ENCODE data around the gene YTHDC2.

The YTHDC2 gene

DNA sequence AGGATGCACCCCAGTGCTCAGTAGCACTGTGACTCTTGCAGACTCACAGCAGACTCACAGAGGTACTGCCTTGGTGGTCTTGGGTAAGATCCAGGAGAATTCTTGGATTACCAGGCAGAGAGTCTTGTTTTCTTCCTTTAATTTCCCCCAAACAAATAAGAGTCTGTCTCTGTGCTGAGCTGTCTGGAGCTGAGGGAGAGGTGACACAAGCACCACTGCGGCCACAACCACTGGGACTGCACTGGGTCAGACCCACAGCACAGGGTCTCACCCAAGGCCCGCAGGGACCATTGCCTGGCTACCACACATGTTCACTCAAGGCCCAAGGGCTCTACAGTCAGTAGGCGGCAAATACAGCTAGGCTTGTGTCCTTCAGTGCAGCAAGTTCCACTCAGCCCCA, 11.4 kb upstream of the YTHDC2 start:
- Histone ChIP-seq H3K9ac (ENCODE audit: low read length) (no peak overlapping the region), H3K27me3 (ENCODE audit: insufficient read depth, low read length) (no peaks in the 10 kb centered on the region), H2AFZ (ENCODE audit: low read length) (no peak overlapping the region)

DNA sequence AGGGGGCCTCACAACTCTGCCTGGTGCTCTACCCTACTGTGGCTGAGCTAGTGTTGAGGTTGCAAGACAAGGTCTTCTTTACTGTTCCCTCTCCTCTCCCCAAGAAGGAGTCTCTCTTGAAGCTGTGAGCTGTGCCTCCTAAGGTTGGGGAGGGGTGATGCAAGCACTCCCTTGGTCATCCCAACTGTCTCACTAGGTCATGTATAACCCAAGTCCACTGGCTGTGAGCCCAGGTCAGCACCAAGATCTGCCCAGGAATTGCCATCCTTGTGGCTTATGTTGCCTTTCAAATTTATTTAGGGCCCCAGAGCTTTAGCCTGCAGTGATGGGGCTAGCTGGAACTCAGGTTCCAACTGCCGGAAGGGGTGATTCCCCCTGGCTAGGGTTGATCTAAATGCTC, 10.3 kb upstream of the YTHDC2 start:
- no peaks in the 10 kb centered on the region for H4K20me1 ChIP-seq (ENCODE audit: insufficient read depth, low read length)
- no peaks in the 10 kb centered on the region for H3K79me2 ChIP-seq (ENCODE audit: insufficient read depth, low read length)
- H3K9me2 ChIP-seq (ENCODE audit: low read depth, low read length), result no peaks in the 10 kb centered on the region
- H3K4me3 ChIP-seq (ENCODE audit: low read depth, low read length, poor library complexity, severe bottlenecking), result no peak overlapping the region
- no peak overlapping the region for H3K4me2 ChIP-seq (ENCODE audit: low read length)
- no peak overlapping the region for H3K9ac ChIP-seq (ENCODE audit: low read length)
- no peak overlapping the region for H3K27ac ChIP-seq (ENCODE audit: low read depth, low read length, poor library complexity, severe bottlenecking)
- no peaks in the 10 kb centered on the region for H3K4me1 ChIP-seq (ENCODE audit: insufficient read depth, low read length, severe bottlenecking)
- no peaks in the 10 kb centered on the region for H3K27me3 ChIP-seq (ENCODE audit: insufficient read depth, low read length)
- TF ChIP-seq, protein P1, sequence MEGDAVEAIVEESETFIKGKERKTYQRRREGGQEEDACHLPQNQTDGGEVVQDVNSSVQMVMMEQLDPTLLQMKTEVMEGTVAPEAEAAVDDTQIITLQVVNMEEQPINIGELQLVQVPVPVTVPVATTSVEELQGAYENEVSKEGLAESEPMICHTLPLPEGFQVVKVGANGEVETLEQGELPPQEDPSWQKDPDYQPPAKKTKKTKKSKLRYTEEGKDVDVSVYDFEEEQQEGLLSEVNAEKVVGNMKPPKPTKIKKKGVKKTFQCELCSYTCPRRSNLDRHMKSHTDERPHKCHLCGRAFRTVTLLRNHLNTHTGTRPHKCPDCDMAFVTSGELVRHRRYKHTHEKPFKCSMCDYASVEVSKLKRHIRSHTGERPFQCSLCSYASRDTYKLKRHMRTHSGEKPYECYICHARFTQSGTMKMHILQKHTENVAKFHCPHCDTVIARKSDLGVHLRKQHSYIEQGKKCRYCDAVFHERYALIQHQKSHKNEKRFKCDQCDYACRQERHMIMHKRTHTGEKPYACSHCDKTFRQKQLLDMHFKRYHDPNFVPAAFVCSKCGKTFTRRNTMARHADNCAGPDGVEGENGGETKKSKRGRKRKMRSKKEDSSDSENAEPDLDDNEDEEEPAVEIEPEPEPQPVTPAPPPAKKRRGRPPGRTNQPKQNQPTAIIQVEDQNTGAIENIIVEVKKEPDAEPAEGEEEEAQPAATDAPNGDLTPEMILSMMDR (IDR thresholded peaks at IDR 0.05; ENCODE audit: low read length), result no peak
- TF ChIP-seq EZH2 (IDR thresholded peaks at IDR 0.05; ENCODE audit: borderline replicate concordance, low read length), result no peak
- no peak overlapping the region for H2AFZ ChIP-seq (ENCODE audit: low read length)
- H3K36me3 ChIP-seq (ENCODE audit: insufficient read depth, low read length), result no peaks in the 10 kb centered on the region
- H3K9me3 ChIP-seq (ENCODE audit: low read length), result no peaks in the 10 kb centered on the region
- H3F3A ChIP-seq (ENCODE audit: insufficient read depth, low read length), result no peaks in the 10 kb centered on the region

More for the DNA sequence above, 11.4 kb upstream of the YTHDC2 start:
- Histone ChIP-seq H4K20me1 (ENCODE audit: insufficient read depth, low read length) (no peaks in the 10 kb centered on the region), H3K27ac (ENCODE audit: low read depth, low read length, poor library complexity, severe bottlenecking) (no peak overlapping the region), H3K9me2 (ENCODE audit: low read depth, low read length) (no peaks in the 10 kb centered on the region), H3K4me1 (ENCODE audit: insufficient read depth, low read length, severe bottlenecking) (no peaks in the 10 kb centered on the region), H3F3A (ENCODE audit: insufficient read depth, low read length) (no peaks in the 10 kb centered on the region), H3K36me3 (ENCODE audit: insufficient read depth, low read length) (no peaks in the 10 kb centered on the region), H3K79me2 (ENCODE audit: insufficient read depth, low read length) (no peaks in the 10 kb centered on the region), H3K4me2 (ENCODE audit: low read length) (no peak overlapping the region), H3K9me3 (ENCODE audit: low read length) (no peaks in the 10 kb centered on the region), H3K4me3 (ENCODE audit: low read depth, low read length, poor library complexity, severe bottlenecking) (no peak overlapping the region)
- TF ChIP-seq, protein P1 (IDR thresholded peaks at IDR 0.05; ENCODE audit: low read length), result no peak
- no peak for TF ChIP-seq EZH2 (IDR thresholded peaks at IDR 0.05; ENCODE audit: borderline replicate concordance, low read length)

GRCh38 chr5:113505181-113505580, 8.3 kb upstream of the YTHDC2 start:
- Histone ChIP-seq H3K9ac (ENCODE audit: low read length) (no peak overlapping the region), H2AFZ (ENCODE audit: low read length) (no peak overlapping the region)

More at GRCh38 chr5:113505181-113505580, 8.3 kb upstream of the YTHDC2 start:
- H3K36me3 ChIP-seq (ENCODE audit: insufficient read depth, low read length), result no peaks in the 10 kb centered on the region
- no peaks in the 10 kb centered on the region for H3K9me3 ChIP-seq (ENCODE audit: low read length)
- H3K4me1 ChIP-seq (ENCODE audit: insufficient read depth, low read length, severe bottlenecking), result no peaks in the 10 kb centered on the region
- H3F3A ChIP-seq (ENCODE audit: insufficient read depth, low read length), result no peaks in the 10 kb centered on the region
- no peak for TF ChIP-seq EZH2 (IDR thresholded peaks at IDR 0.05; ENCODE audit: borderline replicate concordance, low read length)
- TF ChIP-seq, protein P1 (IDR thresholded peaks at IDR 0.05; ENCODE audit: low read length), result no peak
- H3K27ac ChIP-seq (ENCODE audit: low read depth, low read length, poor library complexity, severe bottlenecking), result no peak overlapping the region
- H3K9me2 ChIP-seq (ENCODE audit: low read depth, low read length), result no peaks in the 10 kb centered on the region
- H3K4me2 ChIP-seq (ENCODE audit: low read length), result no peak overlapping the region
- no peak overlapping the region for H3K4me3 ChIP-seq (ENCODE audit: low read depth, low read length, poor library complexity, severe bottlenecking)
- no peaks in the 10 kb centered on the region for H4K20me1 ChIP-seq (ENCODE audit: insufficient read depth, low read length)
- H3K27me3 ChIP-seq (ENCODE audit: insufficient read depth, low read length), result no peaks in the 10 kb centered on the region
- H3K79me2 ChIP-seq (ENCODE audit: insufficient read depth, low read length), result no peaks in the 10 kb centered on the region

Data from OCI-LY1 (cell line).